NCI-H748 treated with DMSO at 0.1 percent for 48 hours (cell line): ENCODE results near the gene SLC15A5.
A peak's percentile ranks its signal among the peaks of the same experiment; 100 is the strongest.

ENCODE experiments used
- DNase-seq: peaks from one replicate; lab custom pipeline; 2025; lab: John Stamatoyannopoulos, UW

The SLC15A5 gene, protein sequence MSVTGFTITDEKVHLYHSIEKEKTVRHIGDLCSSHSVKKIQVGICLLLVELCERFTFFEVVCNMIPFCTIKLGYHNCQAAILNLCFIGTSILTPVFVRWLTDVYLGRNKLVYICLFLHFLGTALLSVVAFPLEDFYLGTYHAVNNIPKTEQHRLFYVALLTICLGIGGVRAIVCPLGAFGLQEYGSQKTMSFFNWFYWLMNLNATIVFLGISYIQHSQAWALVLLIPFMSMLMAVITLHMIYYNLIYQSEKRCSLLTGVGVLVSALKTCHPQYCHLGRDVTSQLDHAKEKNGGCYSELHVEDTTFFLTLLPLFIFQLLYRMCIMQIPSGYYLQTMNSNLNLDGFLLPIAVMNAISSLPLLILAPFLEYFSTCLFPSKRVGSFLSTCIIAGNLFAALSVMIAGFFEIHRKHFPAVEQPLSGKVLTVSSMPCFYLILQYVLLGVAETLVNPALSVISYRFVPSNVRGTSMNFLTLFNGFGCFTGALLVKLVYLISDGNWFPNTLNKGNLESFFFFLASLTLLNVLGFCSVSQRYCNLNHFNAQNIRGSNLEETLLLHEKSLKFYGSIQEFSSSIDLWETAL

DNA sequence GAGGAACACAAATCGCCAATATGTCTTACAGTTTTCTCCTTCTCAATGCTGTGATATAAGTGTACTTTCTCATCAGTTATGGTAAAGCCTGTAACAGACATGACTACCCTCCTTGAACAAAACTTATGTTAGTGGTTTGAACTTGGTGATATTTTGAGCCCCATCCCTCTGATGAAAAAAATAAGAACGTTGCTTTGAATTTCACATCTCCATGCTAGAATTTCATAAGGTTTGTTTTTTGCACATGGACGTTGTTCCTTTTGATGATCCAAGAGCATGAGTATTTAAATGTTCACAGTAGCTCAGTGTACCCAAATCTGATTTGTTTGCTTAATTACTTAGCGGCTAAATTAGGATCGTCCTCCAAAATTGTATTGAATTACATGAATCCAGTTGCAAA lies at the start of gene SLC15A5:
Gene SLC15A5 (minus strand): TSS at position 101 of the 400 bp plus-strand sequence. CDS start 0 bp downstream, at position 101.
- DNase-seq: no peak

DNA sequence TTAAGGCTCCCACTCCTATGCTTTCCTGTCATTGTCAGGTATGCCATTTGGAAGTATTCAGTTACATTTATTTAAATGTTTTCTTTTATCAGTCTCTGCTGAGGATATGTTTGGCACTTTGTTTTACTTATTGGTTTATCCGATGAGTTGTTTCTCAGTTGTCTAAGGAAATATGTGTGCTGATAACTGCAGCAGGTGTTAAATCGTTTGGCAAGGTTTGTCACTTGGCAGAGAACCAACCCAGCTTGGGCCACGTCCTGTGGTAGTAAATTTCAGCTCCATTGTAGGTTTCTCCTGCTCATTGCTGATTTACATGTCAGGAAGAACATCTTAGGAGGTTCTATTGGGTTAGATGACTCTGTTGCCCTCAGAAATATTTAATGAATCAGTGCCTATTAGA lies 47.9 kb upstream of the SLC15A5 start:
- DNase-seq: peak; percentile 57

DNA sequence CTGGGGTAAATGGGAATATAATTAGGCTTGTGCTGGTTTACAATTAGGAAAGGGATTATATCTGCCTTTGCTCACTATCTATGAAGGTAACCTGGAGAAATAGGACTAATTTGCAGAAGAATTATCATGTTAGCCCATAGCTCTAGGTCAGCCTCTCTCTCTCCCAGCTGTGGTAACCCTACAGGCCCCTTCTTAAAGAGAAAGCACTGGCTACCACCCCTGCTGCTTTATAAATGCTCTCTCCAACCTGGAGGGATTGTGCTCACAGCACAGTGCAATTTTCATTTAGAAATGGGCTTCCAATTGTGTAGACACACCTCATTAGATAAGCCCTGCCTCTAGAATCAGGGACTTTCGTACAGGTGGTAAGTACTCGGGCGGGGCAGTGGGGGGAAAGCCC lies 47.3 kb upstream of the SLC15A5 start:
- DNase-seq: peak; percentile 72

DNA sequence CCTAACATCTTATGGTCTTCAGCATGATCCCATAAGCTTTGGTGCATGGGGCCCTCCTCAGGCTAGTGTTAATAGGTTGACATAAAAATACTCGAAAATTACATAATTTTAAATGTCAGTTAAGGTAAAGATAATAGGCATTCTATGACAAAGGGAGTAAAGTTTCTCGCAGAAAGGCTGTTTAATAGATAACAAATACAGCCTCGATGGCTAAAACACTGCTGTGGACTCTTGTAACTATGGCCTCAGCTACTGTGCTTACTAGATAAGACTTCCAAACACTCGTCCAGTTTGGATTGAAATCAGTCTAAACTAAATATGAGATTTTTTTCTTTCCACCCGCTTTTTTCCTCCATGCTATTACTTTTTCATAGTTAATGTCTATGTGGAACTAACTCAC lies 46.8 kb upstream of the SLC15A5 start:
- no peak for DNase-seq

DNA sequence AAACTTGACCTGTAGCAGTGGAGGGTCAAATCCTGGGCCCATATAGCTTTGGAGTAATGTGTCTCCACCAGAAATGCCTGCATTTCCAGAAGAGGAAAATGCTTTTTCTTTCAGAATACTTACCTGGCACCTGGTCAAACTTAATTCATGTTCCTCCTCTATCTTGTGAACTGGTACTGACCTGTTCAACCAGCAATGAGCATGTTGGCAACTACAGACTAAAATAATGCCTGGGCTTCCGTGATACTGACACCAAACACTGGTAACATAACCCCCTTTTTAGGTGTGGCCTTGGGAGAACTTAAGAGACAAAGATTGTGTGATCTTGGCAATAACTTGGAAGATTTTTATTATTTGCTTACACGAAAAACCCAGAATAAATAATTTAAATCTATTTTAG lies 46.2 kb upstream of the SLC15A5 start:
- no peak for DNase-seq

DNA sequence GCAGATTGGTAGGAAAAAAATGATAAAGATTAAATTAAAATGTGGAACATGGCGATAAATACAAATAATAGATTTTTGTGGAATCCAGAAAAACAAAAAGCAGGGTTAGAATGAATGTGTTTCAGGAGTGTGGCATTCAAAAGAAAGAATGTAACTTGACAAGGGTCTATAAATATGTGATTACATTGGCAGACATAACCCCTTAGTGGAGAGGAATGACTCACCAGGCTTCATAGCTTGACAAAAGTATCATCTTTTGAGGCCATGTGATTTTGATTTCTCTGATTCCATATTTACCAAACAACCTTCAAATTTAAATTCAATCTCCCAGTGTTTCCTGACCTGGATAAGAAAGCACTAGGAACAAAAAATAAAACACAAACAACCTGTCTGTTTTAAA lies 45.5 kb upstream of the SLC15A5 start:
- DNase-seq: no peak

DNA sequence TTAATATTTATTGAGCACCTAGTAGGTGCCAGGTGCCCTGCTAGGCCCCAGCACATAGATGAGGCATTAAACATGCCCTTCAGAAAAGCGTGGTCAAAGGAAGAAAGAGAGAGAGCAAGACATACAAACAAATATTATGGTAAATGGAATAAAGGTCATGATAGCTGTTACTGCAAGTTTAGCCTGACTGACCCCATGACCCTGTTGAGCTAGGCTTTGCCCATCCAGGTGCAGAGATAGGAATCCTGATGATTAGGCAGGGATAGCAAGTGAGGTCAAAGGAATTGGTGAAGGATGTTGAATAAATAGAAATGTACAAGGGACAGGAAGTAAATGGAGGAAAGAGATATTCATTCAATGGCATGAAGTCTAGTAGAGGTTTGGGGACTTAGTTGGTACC lies 33.4 kb upstream of the SLC15A5 start:
- DNase-seq: no peak

DNA sequence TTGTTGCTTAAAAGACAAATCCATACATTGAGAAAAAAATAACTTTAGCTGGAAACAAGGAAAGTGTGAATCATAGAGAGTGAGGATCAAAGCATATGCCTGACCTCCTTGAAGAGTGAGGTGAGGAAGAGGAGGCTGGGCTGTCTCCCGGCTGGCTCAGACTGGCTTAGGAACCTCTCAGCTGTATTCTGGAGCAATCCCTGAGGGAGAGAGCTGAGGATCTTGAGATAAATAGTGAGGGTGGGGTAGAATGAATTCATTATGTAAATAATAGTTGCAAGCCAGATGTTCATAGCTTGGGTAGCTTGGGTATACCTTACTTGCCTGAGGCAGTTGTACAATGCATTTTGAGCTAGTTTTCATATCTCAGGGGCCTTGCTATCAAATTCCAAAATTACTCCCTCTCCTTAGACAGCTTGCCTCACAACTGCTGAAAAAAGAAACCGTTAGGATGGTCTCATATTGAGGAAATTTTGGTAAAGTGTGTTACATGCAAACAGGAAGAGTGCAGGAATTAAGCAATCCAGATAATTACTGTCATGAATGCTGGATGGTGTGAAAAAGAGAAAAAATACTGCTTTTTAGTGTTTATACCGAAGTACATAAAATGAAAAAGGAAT lies 30.5 kb upstream of the SLC15A5 start:
- DNase-seq: no peak

DNA sequence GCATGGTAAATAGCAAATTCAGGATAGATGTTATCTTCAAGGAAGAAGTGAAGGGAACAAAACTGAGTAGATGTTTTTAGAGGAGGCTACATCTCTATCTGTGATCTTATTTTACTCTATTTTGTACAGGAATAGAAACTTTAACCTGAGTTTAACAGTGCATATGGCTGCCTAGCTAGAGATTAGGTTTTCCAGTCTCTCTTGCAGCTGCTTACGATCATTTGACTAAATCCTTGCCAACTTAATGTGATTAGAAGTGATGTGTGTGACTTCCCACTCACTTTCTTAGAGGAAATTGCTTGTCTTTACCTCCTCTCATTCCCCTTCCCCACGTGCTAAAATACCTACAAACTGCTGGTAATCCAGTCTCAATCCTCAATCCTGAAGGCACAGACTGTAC lies 26.5 kb upstream of the SLC15A5 start:
- no peak for DNase-seq

DNA sequence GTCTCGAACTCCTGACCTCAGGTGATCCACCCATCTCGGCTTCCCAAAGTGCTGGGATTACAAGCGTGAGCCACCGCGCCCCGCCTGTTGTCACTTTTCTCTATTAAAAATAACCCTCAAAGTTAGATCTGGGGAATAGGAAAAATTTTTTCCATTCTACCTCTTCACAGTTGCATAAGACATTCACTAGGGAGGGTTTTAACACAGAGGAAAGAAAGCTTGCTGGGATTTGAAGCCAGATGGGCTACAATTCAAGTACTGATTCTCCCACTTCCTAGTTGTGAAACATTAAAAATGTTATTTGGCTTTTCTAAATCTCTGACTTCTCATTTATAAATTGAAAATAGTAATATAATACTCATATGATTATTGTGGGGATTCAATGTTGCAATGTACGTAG lies 23.3 kb upstream of the SLC15A5 start:
- DNase-seq: no peak

DNA sequence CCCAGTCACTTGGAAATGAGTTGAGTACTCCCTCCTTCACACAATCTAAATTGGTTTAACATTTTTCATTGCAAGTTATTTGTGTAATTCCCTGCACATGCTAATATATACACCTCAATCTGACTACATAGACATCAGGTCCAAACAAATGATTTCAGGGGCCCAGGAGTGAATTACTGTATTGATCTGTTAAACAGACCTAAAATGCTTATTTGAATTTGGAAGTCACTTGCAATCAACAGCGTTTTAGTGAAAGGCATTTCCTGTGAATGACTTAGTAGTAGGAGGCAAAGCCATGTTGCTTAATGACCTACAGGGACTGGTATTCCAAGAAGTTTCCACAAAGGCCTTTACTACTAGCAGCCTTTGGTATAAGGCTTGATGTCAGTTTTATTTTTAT lies 22.6 kb upstream of the SLC15A5 start:
- DNase-seq: no peak

DNA sequence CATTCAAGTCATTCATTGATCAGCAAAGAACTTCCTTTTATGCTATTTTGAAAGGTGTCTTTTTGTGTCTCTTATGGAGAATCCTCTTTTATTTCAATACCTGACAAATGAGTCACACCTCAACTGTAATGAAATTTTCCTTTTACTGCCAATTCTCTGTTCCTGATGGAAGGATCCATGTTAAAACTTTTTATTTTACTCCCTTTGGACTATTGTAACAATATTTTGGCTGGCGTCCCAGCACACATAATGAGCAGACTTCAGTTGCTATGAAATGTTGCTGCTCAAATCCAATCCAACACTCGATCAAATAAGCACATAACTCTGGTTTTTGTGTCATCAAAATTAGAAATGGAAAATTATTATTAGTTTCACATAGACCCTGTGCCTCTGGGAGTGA lies 21.9 kb upstream of the SLC15A5 start:
- no peak for DNase-seq

DNA sequence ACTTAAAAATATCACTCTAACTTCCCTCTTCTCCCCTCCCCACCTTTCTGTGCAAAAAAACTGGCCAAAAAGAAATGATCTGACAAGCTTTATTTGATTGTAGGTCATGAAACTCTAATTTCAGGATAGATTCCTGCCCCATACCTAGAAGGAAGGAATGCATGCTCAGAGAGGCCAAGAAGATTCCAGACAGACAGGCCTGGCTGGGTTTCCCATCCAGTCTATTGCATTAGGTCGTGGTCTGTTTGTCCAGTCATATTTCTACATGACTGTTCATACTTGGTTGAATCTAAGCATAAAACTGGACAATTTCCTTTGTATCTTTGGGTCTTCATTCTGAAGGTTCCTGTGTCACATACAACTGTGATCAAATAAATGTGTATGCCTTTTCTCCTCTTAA lies 20.0 kb upstream of the SLC15A5 start:
- DNase-seq: no peak

DNA sequence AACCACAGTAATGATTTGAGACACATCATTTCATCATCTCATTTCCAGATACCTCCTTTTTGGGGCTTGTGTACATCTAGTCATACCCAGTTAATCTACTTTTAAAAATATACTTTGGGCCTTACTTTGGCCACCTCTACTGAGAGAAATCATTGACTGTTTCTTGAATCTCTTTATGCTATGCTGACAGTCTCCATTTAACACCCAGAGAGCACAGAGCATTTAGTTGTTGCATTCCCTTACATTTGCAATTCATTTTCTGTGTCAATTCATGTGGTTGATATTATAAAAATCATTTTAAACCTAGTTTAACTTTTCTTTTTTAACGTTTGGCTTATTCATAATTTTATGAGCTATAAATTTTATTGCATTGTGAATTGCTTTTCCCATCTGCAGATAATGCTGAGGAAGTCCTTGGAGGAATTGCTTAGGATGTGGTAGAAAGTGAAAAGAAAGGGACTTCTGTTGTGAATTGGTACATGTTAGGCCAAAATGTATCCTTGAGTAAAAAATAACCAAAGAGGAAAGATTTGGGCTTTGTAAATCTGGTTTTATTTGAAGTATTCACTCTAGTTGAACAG lies 17.0 kb upstream of the SLC15A5 start:
- no peak for DNase-seq

DNA sequence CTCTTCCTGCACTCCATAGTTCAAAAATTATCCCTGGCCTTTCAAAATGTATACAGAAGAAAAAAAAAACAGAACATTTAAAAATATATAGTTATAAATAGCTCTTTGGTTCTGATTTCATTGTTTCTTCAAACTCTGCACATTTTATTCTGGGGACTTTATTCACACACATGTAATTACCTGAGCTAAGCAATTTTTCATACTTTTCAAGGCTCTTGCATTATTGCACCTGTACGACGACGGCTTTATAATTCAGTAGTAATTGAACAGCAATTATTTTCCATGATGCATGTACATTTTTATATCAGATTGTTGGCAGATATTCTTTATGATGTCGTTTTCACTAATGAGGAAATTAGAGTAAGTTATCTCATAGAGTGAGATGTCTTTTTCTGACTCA lies 13.5 kb upstream of the SLC15A5 start:
- no peak for DNase-seq

DNA sequence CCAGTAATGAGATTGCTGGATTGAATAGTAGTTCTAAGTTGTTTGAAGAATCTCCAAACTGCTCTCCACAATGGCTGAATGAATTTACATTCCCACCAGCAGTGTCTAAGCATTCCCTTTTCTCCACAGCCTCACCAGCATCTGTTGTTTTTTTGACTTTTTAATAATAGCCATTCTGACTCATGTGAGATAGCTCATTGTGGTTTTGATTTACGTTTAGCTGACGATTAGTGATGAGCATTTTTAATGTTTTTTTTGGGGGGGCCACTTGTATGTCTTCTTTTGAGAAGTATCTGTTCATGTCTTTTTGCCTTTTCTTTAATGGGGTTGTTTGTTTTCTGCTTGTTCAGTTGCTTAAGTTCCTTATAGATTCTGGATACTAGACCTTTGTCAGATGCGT lies 8.1 kb upstream of the SLC15A5 start:
- DNase-seq: no peak

DNA sequence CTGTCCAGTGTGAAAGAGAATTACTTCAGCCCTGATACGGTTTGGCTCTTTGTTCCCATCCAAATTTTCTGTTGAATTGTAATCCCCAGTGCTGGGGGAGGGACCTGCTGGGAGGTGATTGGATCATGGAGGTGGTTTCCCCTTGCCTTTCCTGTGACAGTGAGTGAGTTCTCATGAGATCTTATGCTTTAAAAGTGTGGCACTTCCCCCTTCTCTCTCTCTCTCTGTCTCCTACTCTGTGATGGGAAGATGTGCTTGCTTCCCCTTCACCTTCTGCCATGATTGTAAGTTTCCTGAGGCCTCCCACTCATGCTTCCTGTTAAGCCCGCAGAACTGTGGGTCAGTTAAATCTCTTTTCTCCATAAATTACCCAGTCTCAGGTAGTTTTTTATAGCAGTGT lies 5.5 kb upstream of the SLC15A5 start:
- no peak for DNase-seq

DNA sequence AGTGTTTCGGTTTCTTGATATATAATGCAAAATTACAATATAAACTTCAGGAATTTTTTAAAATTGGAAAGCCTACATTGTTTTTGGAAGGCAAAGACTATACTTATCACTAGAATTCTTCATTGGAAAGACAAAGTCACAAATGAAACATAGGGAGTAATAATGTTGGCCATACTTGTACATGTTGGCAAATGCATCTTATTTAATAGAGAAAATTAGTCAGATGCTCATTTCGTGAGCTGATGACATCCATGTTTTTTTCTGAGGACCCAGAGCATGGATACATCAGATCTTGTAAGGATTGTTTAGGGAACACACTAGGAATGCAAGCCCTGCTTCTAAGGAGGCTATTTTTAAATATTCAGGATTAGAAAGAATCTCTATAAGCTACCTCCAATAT lies 4.6 kb upstream of the SLC15A5 start:
- no peak for DNase-seq

DNA sequence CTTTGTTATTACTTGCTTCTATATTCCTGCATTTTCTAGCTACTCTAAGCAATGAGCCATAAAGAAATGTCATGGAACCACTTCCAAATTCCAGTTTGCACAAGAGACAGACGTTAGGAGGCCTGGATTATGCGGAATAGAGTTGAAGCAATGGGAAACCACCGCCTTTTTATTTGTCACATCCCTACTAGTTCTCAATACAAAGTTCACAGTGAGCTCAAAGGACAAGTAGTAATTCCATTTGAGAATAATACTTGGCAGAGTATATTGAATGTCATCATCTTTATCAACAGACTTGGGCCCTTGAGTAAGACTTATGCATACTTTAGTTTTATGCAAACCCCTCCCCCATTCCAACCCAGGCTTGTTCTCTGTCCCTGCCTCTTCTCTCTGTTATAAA lies 3.7 kb upstream of the SLC15A5 start:
- no peak for DNase-seq

DNA sequence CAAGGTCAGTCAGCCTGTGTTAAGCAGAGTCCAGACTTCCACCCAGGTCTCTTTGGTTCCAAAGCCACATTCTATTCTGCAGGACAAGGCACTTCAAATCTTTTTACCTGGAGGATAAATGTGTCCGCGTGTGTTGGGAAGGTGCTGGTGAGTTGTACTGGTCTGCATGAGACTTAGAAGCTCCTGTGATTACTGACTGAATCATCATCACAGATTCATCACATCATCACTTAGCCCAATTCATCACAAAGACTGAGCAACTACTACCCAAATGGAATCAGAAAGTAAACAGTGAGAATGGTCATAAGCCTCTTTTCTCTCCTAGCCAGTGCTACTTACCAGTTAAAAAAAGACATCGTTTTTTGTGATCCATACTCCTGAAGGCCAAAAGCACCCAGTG lies 5.3 kb downstream of the SLC15A5 start:
- no peak for DNase-seq

DNA sequence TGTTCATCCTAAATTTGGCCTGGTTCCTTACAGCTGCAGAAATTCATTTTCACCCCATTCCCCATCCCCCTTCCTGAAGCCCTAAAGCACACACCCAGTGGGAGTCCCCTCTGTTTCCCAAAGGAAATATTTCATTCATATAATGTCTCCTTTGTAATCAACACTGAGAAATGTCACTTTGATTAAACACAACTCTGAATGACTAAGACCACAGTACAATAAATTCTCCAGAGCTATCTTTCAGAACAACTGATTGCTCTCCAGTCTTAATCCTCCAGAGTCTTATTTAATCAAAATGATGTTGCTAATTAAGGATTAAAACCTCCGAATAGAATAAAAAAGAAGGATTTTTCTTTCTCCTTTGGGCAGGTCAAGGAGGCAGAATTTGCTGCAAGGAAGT lies 6.4 kb downstream of the SLC15A5 start:
- no peak for DNase-seq

DNA sequence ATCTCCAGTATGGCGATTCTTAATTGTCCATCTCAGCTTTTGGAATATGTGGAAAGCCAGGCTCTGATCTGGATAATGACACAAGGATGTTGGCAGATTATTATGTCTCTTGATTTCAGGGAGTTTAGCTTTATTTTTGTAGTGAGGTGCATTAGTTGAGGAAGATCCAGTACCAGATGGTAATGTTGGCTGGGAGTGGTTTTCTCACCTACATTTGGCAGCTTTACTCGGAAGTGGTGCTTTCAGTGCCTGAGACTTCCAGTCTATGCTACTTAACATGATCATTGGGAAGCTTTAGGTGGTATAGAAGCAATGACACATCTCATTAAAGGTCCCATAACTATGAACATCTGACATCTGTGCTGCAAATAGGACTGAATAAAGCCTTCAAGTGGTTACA lies 7.5 kb downstream of the SLC15A5 start:
- no peak for DNase-seq

DNA sequence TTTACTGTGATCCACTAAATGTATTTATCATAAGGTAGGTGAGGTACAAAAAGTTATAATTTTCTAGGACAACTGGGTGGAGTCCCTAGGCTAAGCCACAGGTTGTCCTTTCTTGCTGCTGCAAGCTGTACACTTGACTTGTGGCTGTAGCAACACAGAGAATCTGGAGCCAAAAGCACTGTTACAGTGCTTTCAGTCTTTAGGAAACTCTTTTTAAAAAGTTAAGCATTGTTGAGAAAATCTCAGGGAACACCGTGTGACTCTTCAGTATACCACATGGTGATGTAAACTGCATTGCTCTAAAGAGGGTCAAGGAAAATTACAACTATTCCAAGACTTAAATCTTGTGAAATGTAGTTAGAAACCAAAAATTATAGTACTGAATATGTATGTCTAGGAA lies 11.4 kb downstream of the SLC15A5 start:
- DNase-seq: no peak
